MM.1S (cell line): ENCODE data around the gene EPHB1.

Experiments used
- CTCF ChIP-seq: fragments of 300-600 bp; sonication (generic); IDR thresholded peaks from 2 replicates; pipeline ENCODE4 v1.5.1; 2016; ENCODE audit warnings: antibody characterized with exemption, low read length, mixed read lengths
- EZH2 ChIP-seq: fragments of 300-600 bp; sonication (generic); optimal IDR thresholded peaks from 2 replicates; pipeline ENCODE3; 2017; ENCODE audit warnings: low read depth, mild to moderate bottlenecking, antibody characterized with exemption, low read length, mixed read lengths

GRCh38 chr3:135232226-135232625, 437.2 kb downstream of the EPHB1 start:
- TF ChIP-seq EZH2 (no peak), CTCF (no peak)
